Mucosa of descending colon (tissue), 3 donors: ENCODE data around the gene CCR3. TPM values are rescaled to one million over a fixed set of nuclear protein-coding genes. Genes with fewer than 3 reads are reported as not detected.

Experiments used
- ATAC-seq: fragments of 200-7000 bp; cut with Tn5 transposase; one replicate; pipeline ENCODE4 v1.9.1; 2020; ENCODE audit warnings: mild to moderate bottlenecking, moderate library complexity
- DNase-seq, 3 donors: peaks; one replicate each; pipeline ENCODE4 v3.0.0-alpha.2; 2020
- H3K36me3 ChIP-seq: fragments of 200-600 bp; one replicate; pipeline ENCODE4 v1.8.0; 2021; ENCODE audit warnings: low read depth, mild to moderate bottlenecking
- H3K4me1 ChIP-seq: fragments of 200-600 bp; one replicate; pipeline ENCODE4 v1.8.0; 2021; ENCODE audit warnings: low read depth, mild to moderate bottlenecking
- H3K4me3 ChIP-seq: fragments of 200-600 bp; one replicate; pipeline ENCODE4 v1.8.0; 2021; ENCODE audit warnings: mild to moderate bottlenecking
- H3K9me3 ChIP-seq: fragments of 200-600 bp; one replicate; pipeline ENCODE4 v1.8.0; 2021; ENCODE audit warnings: mild to moderate bottlenecking
- CTCF ChIP-seq: fragments of 200-600 bp; IDR thresholded peaks from one replicate; pipeline ENCODE4 v1.8.0; 2022; ENCODE audit warnings: antibody characterized with exemption, mild to moderate bottlenecking
- intact Hi-C, 2 donors: fragments of 100-400 bp; cut with DNase I in 1 of 2; cut with micrococcal nuclease in 1 of 2; formaldehyde crosslinking; loops; one replicate each; pipeline versions ENCODE4 v1.11.0 to v1.11.1; 2022; cut with DNase I, micrococcal nuclease
- long read RNA-seq, 2 donors: library from polyadenylated mRNA; unstranded; transcript quantifications; one replicate each; pipeline ENCODE4 v2.0.0, GENCODE V29; 2019 to 2021
- total RNA-seq, 3 donors: library from RNA; stranded (reverse); fragmentation: NEBNext Ultra II Directional in 2 of 3; extraction: Animal tissue kit (Norgen Biotek cat#: 25700) in 2 of 3; gene quantifications; one replicate each; pipeline versions ENCODE4 v1.2.1 to v1.2.4, GENCODE V29; 2021 to 2023
- donor health status: DM: no; HTN: no; CAD: no; lungs with moderate emphysema.
- donor health status: DM: no; HTN: no; CAD: no.
- donor health status: DM: no; HTN: yes; CAD: no.

CCR3 gene
- total RNA-seq = under 1 TPM in 1 of 3 donors, not detected in 2; 0.67 TPM
- long read RNA-seq, donor 1, partial matches to known transcripts = 0 of 1 reads
- long read RNA-seq, donor 1, other reads (novel, unspliced or antisense) = 1 of 1 reads
- long read RNA-seq, donor 2, partial matches to known transcripts = 0 of 1 reads
- long read RNA-seq, donor 2, other reads (novel, unspliced or antisense) = 1 of 1 reads

GRCh38 chr3:46242120-46242519, at the start of gene CCR3:
Gene CCR3, plus strand, starts transcription at chr3:46242460. Its CDS starts 22,699 bp downstream, at chr3:46265159.
- DNase-seq (no peak), ATAC-seq (no peak)
- Histone ChIP-seq H3K9me3 (no peaks in the 10 kb centered on the region), H3K36me3 (no peaks in the 10 kb centered on the region), H3K4me3 (no peak within 1 kb of the TSS), H3K4me1 (no peaks in the 10 kb centered on the region)
- intact Hi-C loops = no loop called here
- no peak for TF ChIP-seq CTCF

GRCh38 chr3:46192939-46193338, 49.3 kb upstream of the CCR3 start:
- Histone ChIP-seq H3K4me3 (no peak overlapping the region), H3K36me3 (no peaks in the 10 kb centered on the region), H3K4me1 (no peaks in the 10 kb centered on the region), H3K9me3 (peaks cover 2% of the 10 kb centered on the region)
- DNase-seq (no peak), ATAC-seq (no peak)
- no peak for TF ChIP-seq CTCF
- intact Hi-C loops = no loop called here

DNA sequence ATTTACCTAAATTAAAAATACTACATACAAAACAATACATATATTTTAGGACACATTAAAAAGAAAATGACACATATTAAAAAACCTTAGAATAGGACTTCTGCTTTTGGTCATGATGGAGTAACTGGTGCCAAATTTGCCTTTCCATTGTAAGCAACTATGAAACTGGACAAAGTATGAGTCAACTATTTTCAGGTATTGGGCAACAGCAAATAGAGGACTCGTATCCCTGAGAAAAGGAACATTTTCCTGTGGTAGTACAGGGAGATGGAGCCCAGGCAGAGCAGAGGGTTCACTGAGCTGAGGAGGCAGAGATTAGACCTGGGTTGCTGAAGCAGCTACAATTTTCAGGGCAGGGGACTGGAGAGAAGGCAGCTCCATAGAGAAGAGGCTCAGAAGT, 48.8 kb upstream of the CCR3 start:
- no peak overlapping the region for H3K4me3 ChIP-seq
- no peaks in the 10 kb centered on the region for H3K4me1 ChIP-seq
- peaks cover 2% of the 10 kb centered on the region for H3K9me3 ChIP-seq
- ATAC-seq (no peak), DNase-seq (no peak)
- no peak for TF ChIP-seq CTCF
- intact Hi-C loops = no loop called here
- H3K36me3 ChIP-seq = no peaks in the 10 kb centered on the region

GRCh38 chr3:46194868-46195553, 47.2 kb upstream of the CCR3 start:
- peaks cover 2% of the 10 kb centered on the region for H3K9me3 ChIP-seq
- no peak overlapping the region for H3K4me3 ChIP-seq
- DNase-seq = no peak
- TF ChIP-seq CTCF = no peak
- no peaks in the 10 kb centered on the region for H3K4me1 ChIP-seq
- ATAC-seq = no peak
- intact Hi-C loops = no loop called here
- no peaks in the 10 kb centered on the region for H3K36me3 ChIP-seq

DNA sequence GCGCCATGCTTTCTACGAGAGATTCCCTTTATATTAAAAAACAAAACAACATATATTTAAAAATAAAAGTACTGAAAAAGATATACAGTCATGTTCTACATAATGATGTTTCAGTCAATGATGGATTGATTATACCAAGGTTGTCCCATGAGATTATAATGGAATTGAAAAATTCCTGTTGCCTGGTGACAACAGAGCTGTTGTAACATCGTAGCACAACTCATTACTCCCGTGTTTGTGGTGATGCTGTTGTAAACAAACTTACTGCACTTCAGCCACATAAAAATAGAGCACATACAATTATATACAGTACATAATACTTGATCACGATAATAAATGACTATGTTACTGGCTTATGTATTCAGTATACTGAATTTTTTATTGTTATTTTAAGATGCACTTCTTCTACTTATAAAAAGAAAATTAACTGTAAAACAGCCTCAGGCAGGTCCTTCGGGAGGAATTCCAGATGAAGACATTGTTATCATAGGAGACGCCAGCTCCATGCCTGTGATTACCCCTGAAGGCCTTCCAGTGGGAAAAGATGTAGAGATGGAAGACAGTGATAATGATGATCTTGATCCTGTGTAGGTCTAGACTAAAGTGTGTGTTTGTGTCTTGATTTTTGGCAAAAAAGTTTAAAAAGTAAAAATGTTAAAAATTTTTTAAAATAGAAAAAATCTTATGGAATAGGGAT, 45.9 kb upstream of the CCR3 start:
- Histone ChIP-seq H3K9me3 (peaks cover 2% of the 10 kb centered on the region), H3K4me1 (no peaks in the 10 kb centered on the region), H3K36me3 (no peaks in the 10 kb centered on the region), H3K4me3 (no peak overlapping the region)
- intact Hi-C loops = no loop called here
- DNase-seq (no peak), ATAC-seq (no peak)
- no peak for TF ChIP-seq CTCF
